Astrocyte of the spinal cord (primary cell): ENCODE data around the gene FEV.

Experiments used
- DNase-seq: peaks from one replicate; pipeline ENCODE4 v3.0.0; 2011; ENCODE audit warnings: low read depth, low spot score
- H3K4me3 ChIP-seq: 2 replicates; pipeline ENCODE4 v1.5.1; 2011; ENCODE audit warnings: low read depth, mild to moderate bottlenecking, low read length, moderate library complexity
- in situ Hi-C: cut with HindIII; loops from 2 replicates; pipeline ENCODE4 v1.10.0; 2017; ENCODE audit warnings: low sequenced_read_pairs
- TF ChIP-seq, protein P1 (sequence below): IDR thresholded peaks from 2 replicates; pipeline ENCODE4 v1.5.1; 2012; ENCODE audit warnings: low read depth, mild to moderate bottlenecking, low read length, inconsistent platforms

Gene FEV

DNA sequence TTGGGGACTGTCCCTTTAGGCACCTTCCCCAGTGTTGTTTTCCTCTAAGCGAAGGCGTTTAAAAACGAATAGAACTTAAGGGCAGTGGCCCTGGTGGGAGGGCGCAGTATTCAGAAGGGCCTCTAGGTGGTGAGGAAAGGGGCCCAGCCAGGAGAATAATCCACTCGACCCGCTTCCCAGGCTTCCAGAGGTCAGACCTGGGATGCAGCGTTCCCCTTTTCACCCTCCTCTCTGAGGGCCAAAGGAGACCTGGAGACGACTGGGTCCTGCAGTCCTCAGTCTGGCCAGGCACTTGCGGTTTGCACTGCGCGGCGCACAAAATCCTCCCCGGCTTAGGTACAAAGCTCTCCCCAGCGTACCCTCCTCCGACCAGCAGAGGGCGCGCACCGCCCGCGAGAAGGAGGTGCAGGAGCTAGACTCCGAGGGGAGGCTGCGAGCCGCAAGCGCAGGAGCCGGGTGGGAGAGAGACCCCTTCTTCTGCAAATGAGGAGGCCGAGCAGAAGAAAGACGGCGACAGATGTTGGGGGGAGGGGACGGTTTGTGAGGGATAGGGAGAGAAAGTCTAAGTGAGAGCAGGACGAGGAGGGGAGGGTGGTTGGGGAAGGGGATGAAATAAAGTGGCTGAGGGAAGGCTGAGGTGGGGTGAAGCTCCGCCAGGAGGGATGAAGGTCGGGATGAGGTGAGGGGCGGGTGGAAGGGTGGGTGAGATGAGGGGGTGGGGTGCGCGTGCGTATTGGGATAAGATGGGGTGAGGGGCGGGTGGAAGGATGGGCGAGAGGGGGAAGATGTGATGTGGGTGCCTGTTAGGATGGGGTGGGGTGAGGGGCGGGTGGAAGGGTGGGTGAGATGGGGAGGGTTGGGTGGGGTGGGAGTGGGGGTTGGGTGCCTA lies 4.9 kb downstream of the FEV start:
- TF ChIP-seq, protein P1, sequence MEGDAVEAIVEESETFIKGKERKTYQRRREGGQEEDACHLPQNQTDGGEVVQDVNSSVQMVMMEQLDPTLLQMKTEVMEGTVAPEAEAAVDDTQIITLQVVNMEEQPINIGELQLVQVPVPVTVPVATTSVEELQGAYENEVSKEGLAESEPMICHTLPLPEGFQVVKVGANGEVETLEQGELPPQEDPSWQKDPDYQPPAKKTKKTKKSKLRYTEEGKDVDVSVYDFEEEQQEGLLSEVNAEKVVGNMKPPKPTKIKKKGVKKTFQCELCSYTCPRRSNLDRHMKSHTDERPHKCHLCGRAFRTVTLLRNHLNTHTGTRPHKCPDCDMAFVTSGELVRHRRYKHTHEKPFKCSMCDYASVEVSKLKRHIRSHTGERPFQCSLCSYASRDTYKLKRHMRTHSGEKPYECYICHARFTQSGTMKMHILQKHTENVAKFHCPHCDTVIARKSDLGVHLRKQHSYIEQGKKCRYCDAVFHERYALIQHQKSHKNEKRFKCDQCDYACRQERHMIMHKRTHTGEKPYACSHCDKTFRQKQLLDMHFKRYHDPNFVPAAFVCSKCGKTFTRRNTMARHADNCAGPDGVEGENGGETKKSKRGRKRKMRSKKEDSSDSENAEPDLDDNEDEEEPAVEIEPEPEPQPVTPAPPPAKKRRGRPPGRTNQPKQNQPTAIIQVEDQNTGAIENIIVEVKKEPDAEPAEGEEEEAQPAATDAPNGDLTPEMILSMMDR = peak; percentile 86

GRCh38 chr2:218975060-218975777 lies 9.8 kb downstream of the FEV start:
- TF ChIP-seq, protein P1 = no peak
- in situ Hi-C loops = no loop called here
- H3K4me3 ChIP-seq = no peak overlapping the region
- no peak for DNase-seq

More for the DNA sequence above, 4.9 kb downstream of the FEV start:
- in situ Hi-C loops = no loop called here
- no peak overlapping the region for H3K4me3 ChIP-seq
- peak; percentile 69 for DNase-seq

GRCh38 chr2:218970894-218971293 lies 14.1 kb downstream of the FEV start:
- H3K4me3 ChIP-seq = no peak overlapping the region
- TF ChIP-seq, protein P1 = no peak
- DNase-seq = no peak
- in situ Hi-C loops = no loop called here

DNA sequence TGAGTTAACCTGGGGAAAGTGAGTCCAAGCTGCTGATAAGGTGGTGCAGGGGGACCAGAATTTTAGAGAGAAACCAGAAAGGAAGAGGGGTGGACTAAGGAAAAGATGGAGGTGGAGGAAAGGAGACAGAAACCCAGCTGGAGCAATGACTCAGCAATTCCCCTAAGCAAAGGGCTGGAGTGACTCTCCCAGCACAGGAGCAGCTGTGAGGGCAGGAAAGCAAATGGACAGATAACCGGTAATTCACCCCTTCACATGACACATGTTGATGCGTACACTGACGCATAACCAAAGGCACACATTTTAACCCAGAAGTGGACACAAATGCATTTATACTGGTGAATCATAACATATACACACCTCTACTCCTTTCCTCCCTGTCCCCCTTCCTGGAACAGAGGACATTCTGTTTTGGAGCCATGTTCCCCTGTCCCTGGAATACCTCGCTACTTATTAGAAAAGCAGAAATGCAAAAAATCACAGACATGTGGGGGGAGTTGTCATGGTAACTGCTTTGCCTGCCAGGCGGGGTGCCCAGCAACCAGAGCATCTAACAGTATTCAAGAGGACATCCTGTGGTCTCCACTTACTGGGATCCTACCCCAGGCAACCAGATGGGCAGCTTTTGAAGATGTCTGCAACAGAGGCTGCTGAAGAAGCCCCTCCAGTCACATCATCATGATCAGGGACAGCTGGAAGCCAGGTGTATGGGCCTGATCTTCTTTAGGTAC lies 20.8 kb downstream of the FEV start:
- in situ Hi-C loops = no loop called here
- TF ChIP-seq, protein P1 = no peak
- H3K4me3 ChIP-seq = no peak overlapping the region
- DNase-seq = peak; percentile 23

GRCh38 chr2:218963601-218964000 lies 21.4 kb downstream of the FEV start:
- no peak for DNase-seq
- in situ Hi-C loops = no loop called here
- no peak overlapping the region for H3K4me3 ChIP-seq
- TF ChIP-seq, protein P1 = no peak

GRCh38 chr2:218962859-218963492 lies 22.0 kb downstream of the FEV start:
- DNase-seq = peak; percentile 48
- in situ Hi-C loops = no loop called here
- no peak overlapping the region for H3K4me3 ChIP-seq
- TF ChIP-seq, protein P1 = no peak
